Stimulated activated memory B cell treated with anti-CD40 and anti-IgM and Interleukin-4, amounts not matched to agents 10 μg/mL and 1 μg/mL and 100 μg/mL, for 72 hours (primary cell): ENCODE data around the gene GNPTAB.
"Not testable (repeated sequence)": the region's sequence is repeated elsewhere in the genome, so short reads cannot be mapped to it uniquely, and the experiment has no call there.

ENCODE experiments used
- ATAC-seq: fragments of 150-1000 bp; cut with Tn5 transposase; 2 replicates; pipeline ENCODE4 v1.10.0; 2021
- H3K27ac Mint-ChIP-seq: one replicate; pipeline ENCODE4 v1.8.0; 2022; ENCODE audit warnings: mild to moderate bottlenecking, mixed read lengths
- H3K27me3 Mint-ChIP-seq: one replicate; pipeline ENCODE4 v1.8.0; 2022; ENCODE audit warnings: mixed read lengths
- H3K36me3 Mint-ChIP-seq: one replicate; pipeline ENCODE4 v1.8.0; 2022; ENCODE audit warnings: mixed read lengths
- H3K4me1 Mint-ChIP-seq: one replicate; pipeline ENCODE4 v1.8.0; 2022; ENCODE audit warnings: mixed read lengths
- H3K4me3 Mint-ChIP-seq: one replicate; pipeline ENCODE4 v1.8.0; 2022; ENCODE audit warnings: mild to moderate bottlenecking, moderate library complexity, mixed read lengths
- H3K9me3 Mint-ChIP-seq: one replicate; pipeline ENCODE4 v1.8.0; 2022; ENCODE audit warnings: mixed read lengths

The GNPTAB gene

GRCh38 chr12:101830367-101831325, at the start of gene GNPTAB:
TSS of gene GNPTAB (minus strand) at chr12:101830959. CDS start at chr12:101830675, 284 bp downstream.
- Mint-ChIP-seq H3K27me3 (no peaks in the 10 kb centered on the region), H3K4me3 (peak within 1 kb of the TSS; percentile 100), H3K27ac (peak within 1 kb of the TSS; percentile 93), H3K9me3 (no peaks in the 10 kb centered on the region), H3K4me1 (peaks cover 43% of the 10 kb centered on the region), H3K36me3 (no peaks in the 10 kb centered on the region)
- ATAC-seq = peak; percentile 97

GRCh38 chr12:101878243-101878821, 47.6 kb upstream of the GNPTAB start:
- no peaks in the 10 kb centered on the region for H3K9me3 Mint-ChIP-seq

GRCh38 chr12:101877806-101878242, 47.1 kb upstream of the GNPTAB start:
- Mint-ChIP-seq H3K36me3 (peaks cover 8% of the 10 kb centered on the region), H3K9me3 (no peaks in the 10 kb centered on the region), H3K4me3 (peak overlapping the region; percentile 86), H3K27ac (peak overlapping the region; percentile 88), H3K27me3 (no peaks in the 10 kb centered on the region), H3K4me1 (peaks cover 19% of the 10 kb centered on the region)
- peak; percentile 18 for ATAC-seq

More at GRCh38 chr12:101878243-101878821, 47.6 kb upstream of the GNPTAB start:
- ATAC-seq = no peak
- no peaks in the 10 kb centered on the region for H3K27me3 Mint-ChIP-seq
- peaks cover 11% of the 10 kb centered on the region for H3K36me3 Mint-ChIP-seq
- peaks cover 19% of the 10 kb centered on the region for H3K4me1 Mint-ChIP-seq
- H3K4me3 Mint-ChIP-seq = peak overlapping the region; percentile 86
- peak overlapping the region; percentile 88 for H3K27ac Mint-ChIP-seq

GRCh38 chr12:101876861-101877805, 46.4 kb upstream of the GNPTAB start, which contains the start of gene DRAM1:
TSS of gene DRAM1 (plus strand) at chr12:101877580. CDS start at chr12:101877790, 210 bp downstream.
- Mint-ChIP-seq H3K27ac (peak within 1 kb of the TSS; percentile 88), H3K9me3 (no peaks in the 10 kb centered on the region), H3K27me3 (no peaks in the 10 kb centered on the region), H3K36me3 (peaks cover 7% of the 10 kb centered on the region), H3K4me3 (peak within 1 kb of the TSS; percentile 86), H3K4me1 (peaks cover 19% of the 10 kb centered on the region)
- peak; percentile 95 for ATAC-seq

- H3K27me3 Mint-ChIP-seq = no peaks in the 10 kb centered on the region
- peak overlapping the region; percentile 86 for H3K4me3 Mint-ChIP-seq
- H3K4me1 Mint-ChIP-seq = peaks cover 15% of the 10 kb centered on the region
- H3K27ac Mint-ChIP-seq = peak overlapping the region; percentile 88
- no peak for ATAC-seq
- H3K9me3 Mint-ChIP-seq = no peaks in the 10 kb centered on the region
- peaks cover 2% of the 10 kb centered on the region for H3K36me3 Mint-ChIP-seq
Observed at GRCh38 chr12:101876322-101876860, 45.6 kb upstream of the GNPTAB start.

- peak overlapping the region; percentile 88 for H3K27ac Mint-ChIP-seq
- no peaks in the 10 kb centered on the region for H3K9me3 Mint-ChIP-seq
- no peak overlapping the region for H3K4me3 Mint-ChIP-seq
- no peak for ATAC-seq
- no peaks in the 10 kb centered on the region for H3K27me3 Mint-ChIP-seq
- H3K4me1 Mint-ChIP-seq = peaks cover 13% of the 10 kb centered on the region
- H3K36me3 Mint-ChIP-seq = no peaks in the 10 kb centered on the region
Observed at GRCh38 chr12:101875162-101875561, 44.4 kb upstream of the GNPTAB start.

GRCh38 chr12:101870925-101871324, 40.2 kb upstream of the GNPTAB start:
- Mint-ChIP-seq H3K36me3 (no peaks in the 10 kb centered on the region), H3K4me1 (no peaks in the 10 kb centered on the region), H3K27me3 (no peaks in the 10 kb centered on the region), H3K27ac (no peak overlapping the region), H3K4me3 (no peak overlapping the region), H3K9me3 (no peaks in the 10 kb centered on the region)
- ATAC-seq = no peak

GRCh38 chr12:101867619-101868018, 36.9 kb upstream of the GNPTAB start:
- not testable (repeated sequence) for ATAC-seq, H3K27me3 Mint-ChIP-seq, H3K27ac Mint-ChIP-seq, H3K36me3 Mint-ChIP-seq, H3K9me3 Mint-ChIP-seq, H3K4me1 Mint-ChIP-seq, H3K4me3 Mint-ChIP-seq

GRCh38 chr12:101866615-101867373, 36.0 kb upstream of the GNPTAB start:
- Mint-ChIP-seq H3K4me3 (no peak overlapping the region), H3K27ac (no peak overlapping the region), H3K9me3 (peaks cover 4% of the 10 kb centered on the region), H3K27me3 (no peaks in the 10 kb centered on the region), H3K4me1 (no peaks in the 10 kb centered on the region), H3K36me3 (no peaks in the 10 kb centered on the region)
- ATAC-seq = no peak

GRCh38 chr12:101863981-101864380, 33.2 kb upstream of the GNPTAB start:
- Mint-ChIP-seq H3K9me3 (peaks cover 4% of the 10 kb centered on the region), H3K4me3 (no peak overlapping the region), H3K4me1 (peaks cover 12% of the 10 kb centered on the region), H3K27ac (no peak overlapping the region), H3K36me3 (no peaks in the 10 kb centered on the region), H3K27me3 (no peaks in the 10 kb centered on the region)
- no peak for ATAC-seq

- Mint-ChIP-seq H3K27ac (no peak overlapping the region), H3K27me3 (no peaks in the 10 kb centered on the region), H3K4me1 (peaks cover 12% of the 10 kb centered on the region), H3K36me3 (no peaks in the 10 kb centered on the region), H3K4me3 (no peak overlapping the region), H3K9me3 (peaks cover 4% of the 10 kb centered on the region)
- no peak for ATAC-seq
Observed at GRCh38 chr12:101862245-101862644, 31.5 kb upstream of the GNPTAB start.

GRCh38 chr12:101861688-101862087, 30.9 kb upstream of the GNPTAB start:
- not testable (repeated sequence) for H3K9me3 Mint-ChIP-seq, ATAC-seq, H3K4me3 Mint-ChIP-seq, H3K27me3 Mint-ChIP-seq, H3K36me3 Mint-ChIP-seq, H3K27ac Mint-ChIP-seq
- H3K4me1 Mint-ChIP-seq = peaks cover 12% of the 10 kb centered on the region

GRCh38 chr12:101859664-101860607, 29.2 kb upstream of the GNPTAB start:
- Mint-ChIP-seq H3K27me3 (no peaks in the 10 kb centered on the region), H3K36me3 (no peaks in the 10 kb centered on the region), H3K4me3 (no peak overlapping the region), H3K9me3 (peaks cover 1% of the 10 kb centered on the region), H3K27ac (no peak overlapping the region), H3K4me1 (peaks cover 26% of the 10 kb centered on the region)
- ATAC-seq = peak; percentile 69
